HCT116 (cell line): Measurements from ENCODE around the gene EIF4G3. TPM values are rescaled to one million over a fixed set of nuclear protein-coding genes. Genes with fewer than 3 reads are reported as not detected.

Experiments
- ATAC-seq: fragments of 200-7000 bp; cut with Tn5 transposase; 2 replicates; pipeline ENCODE4 v1.9.1; 2020; ENCODE audit warnings: mild to moderate bottlenecking, moderate library complexity
- BruUV-seq: library from RNA; stranded (reverse); fragments of 400-500 nt; replicated peaks from 2 replicates; lab custom pipeline; 2021; lab: Mats Ljungman, UMichigan
- CTCF ChIA-PET: fragments of 300-600 bp; sonication (Branson Sonifier 250); formaldehyde crosslinking; loops from one replicate; lab custom pipeline; 2021; ENCODE audit warnings: antibody characterized with exemption; lab: Charles Lee
- POLR2A ChIA-PET: fragments of 300-600, 350-600 bp; sonication (Branson Sonifier 250); formaldehyde crosslinking; loops from one replicate; lab custom pipeline; 2021; ENCODE audit warnings: antibody characterized with exemption; lab: Charles Lee
- RAD21 ChIA-PET, 2 experiments: fragments of 300-600 bp; sonication (Branson Sonifier 250); formaldehyde crosslinking; loops; one replicate each; lab custom pipeline; 2023; ENCODE audit warnings: low total read pairs in 2 of 2; ENCODE audit not compliant: uncharacterized antibody in 2 of 2, unreplicated experiment in 2 of 2, low non-redundant PET in 1 of 2; lab: Charles Lee
- DNase-seq: peaks from one replicate; pipeline ENCODE4 v3.0.0-alpha.2; 2010; ENCODE audit warnings: low read depth, low spot score
- H2AFZ ChIP-seq: fragments of 200-600 bp; shearing (Covaris generic), sonication (generic); 2 replicates; pipeline ENCODE4 v1.6.1; 2017; ENCODE audit warnings: low read depth, mixed run types, mixed read lengths, antibody characterized with exemption, low read length; ENCODE audit not compliant: poor library complexity, severe bottlenecking
- H3K27ac ChIP-seq: 2 replicates; pipeline ENCODE4 v1.5.1; 2012; ENCODE audit warnings: low read depth, low read length
- H3K27me3 ChIP-seq: fragments of 200-600 bp; sonication (generic); 2 replicates; pipeline ENCODE4 v1.6.1; 2016; ENCODE audit warnings: mixed run types, low read length, mixed read lengths; ENCODE audit not compliant: insufficient read depth
- H3K36me3 ChIP-seq, 2 experiments: fragments of 200-500 bp in 1 of 2; fragments of 200-600 bp in 1 of 2; sonication (Bioruptor generic) in 1 of 2; sonication (generic) in 1 of 2; 2 replicates each; pipeline versions ENCODE4 v1.5.1 to v1.6.1; 2014 to 2016; ENCODE audit warnings: low read length in 2 of 2, inconsistent platforms in 1 of 2, mixed read lengths in 1 of 2, mixed run types in 1 of 2; ENCODE audit not compliant: insufficient read depth in 2 of 2, control insufficient read depth in 1 of 2
- H3K4me1 ChIP-seq, 2 experiments: fragments of 200-600 bp in 1 of 2; sonication (generic) in 1 of 2; 2 replicates each; pipeline versions ENCODE4 v1.5.1 to v1.6.1; 2012 to 2017; ENCODE audit warnings: low read length in 2 of 2, inconsistent platforms in 1 of 2, mild to moderate bottlenecking in 1 of 2, mixed read lengths in 1 of 2, mixed run types in 1 of 2, moderate library complexity in 1 of 2; ENCODE audit not compliant: insufficient read depth in 2 of 2, control insufficient read depth in 1 of 2
- H3K4me2 ChIP-seq: fragments of 200-600 bp; sonication (generic); 2 replicates; pipeline ENCODE4 v1.6.1; 2017; ENCODE audit warnings: mixed run types, low read length, mixed read lengths
- H3K4me3 ChIP-seq, 2 experiments: fragments of 200-600 bp in 1 of 2; sonication (generic) in 1 of 2; replicated peaks in 1 of 2; 2 replicates each; pipeline ENCODE4 v1.5.1; 2011 to 2016; ENCODE audit warnings: low read length in 2 of 2, control low read depth in 1 of 2, low read depth in 1 of 2, mild to moderate bottlenecking in 1 of 2, mixed read lengths in 1 of 2, mixed run types in 1 of 2
- H3K79me2 ChIP-seq: fragments of 200-600 bp; sonication (generic); 2 replicates; pipeline ENCODE4 v1.6.1; 2017; ENCODE audit warnings: mild to moderate bottlenecking, mixed run types, low read length, moderate library complexity, mixed read lengths; ENCODE audit not compliant: insufficient read depth
- H3K9ac ChIP-seq: fragments of 200-600 bp; sonication (generic); 2 replicates; pipeline ENCODE4 v1.6.1; 2016; ENCODE audit warnings: low read length, mixed read lengths
- H3K9me2 ChIP-seq: fragments of 200-600 bp; sonication (generic), shearing (Covaris generic); 2 replicates; pipeline ENCODE4 v1.6.1; 2017; ENCODE audit warnings: mixed run types, mild to moderate bottlenecking, moderate library complexity; ENCODE audit not compliant: insufficient read depth
- H3K9me3 ChIP-seq, 2 experiments: fragments of 200-500 bp in 1 of 2; fragments of 200-600 bp in 1 of 2; sonication (Bioruptor generic) in 1 of 2; sonication (generic) in 1 of 2; 2 replicates each; pipeline ENCODE4 v1.6.1; 2014 to 2017; ENCODE audit warnings: low read length in 2 of 2, mixed read lengths in 2 of 2, inconsistent platforms in 1 of 2, low read depth in 1 of 2, mild to moderate bottlenecking in 1 of 2, mixed run types in 1 of 2, moderate library complexity in 1 of 2; ENCODE audit not compliant: control insufficient read depth in 1 of 2, insufficient read depth in 1 of 2
- H4K20me1 ChIP-seq: fragments of 200-600 bp; sonication (generic), shearing (Covaris generic); 2 replicates; pipeline ENCODE4 v1.6.1; 2017; ENCODE audit warnings: mixed run types, mild to moderate bottlenecking, moderate library complexity; ENCODE audit not compliant: insufficient read depth
- CEBPB ChIP-seq: IDR thresholded peaks from 2 replicates; pipeline ENCODE4 v1.6.1; 2012; ENCODE audit warnings: low read depth
- EZH2phosphoT487 ChIP-seq: fragments of 200-600 bp; IDR thresholded peaks from 2 replicates; pipeline ENCODE4 v1.6.1; 2018; ENCODE audit warnings: antibody characterized with exemption, borderline replicate concordance
- FOSL1 ChIP-seq: IDR thresholded peaks from 2 replicates; pipeline ENCODE4 v1.6.1; 2012; ENCODE audit warnings: low read depth
- MAX ChIP-seq: IDR thresholded peaks from 2 replicates; pipeline ENCODE4 v1.6.1; 2012
- ZFX ChIP-seq: fragments of 450-650 bp; IDR thresholded peaks from 2 replicates; pipeline ENCODE4 v1.6.1; 2017
- ZNF274 ChIP-seq: fragments of 200-500 bp; sonication (Bioruptor generic); IDR thresholded peaks from 2 replicates; pipeline ENCODE4 v1.6.1; 2014; ENCODE audit warnings: mild to moderate bottlenecking, low read depth, low read length, inconsistent platforms
- intact Hi-C: fragments of 100-400 bp; cut with micrococcal nuclease; formaldehyde crosslinking; loops from 2 replicates; pipeline ENCODE4 v1.10.0; 2022
- total RNA-seq: library from RNA; stranded (reverse); gene quantifications from one replicate; pipeline ENCODE4 v1.2.1, GENCODE V29; 2021; ENCODE audit not compliant: unreplicated experiment
- TF ChIP-seq, protein P1 (sequence below), 3 experiments: fragments of 200-600 bp in 1 of 3; sonication (generic) in 1 of 3; IDR thresholded peaks in 2 of 3; conservative IDR thresholded peaks in 1 of 3; 2 replicates each; pipeline ENCODE4 v1.5.1; 2012 to 2017; ENCODE audit warnings: low read depth in 2 of 3, low read length in 2 of 3, antibody characterized with exemption in 1 of 3, borderline replicate concordance in 1 of 3, control low read depth in 1 of 3, mild to moderate bottlenecking in 1 of 3, mixed read lengths in 1 of 3, mixed run types in 1 of 3, moderate library complexity in 1 of 3; ENCODE audit not compliant: insufficient read depth in 1 of 3
- TF ChIP-seq, protein P2 (sequence below): IDR thresholded peaks from 2 replicates; pipeline ENCODE4 v1.6.1; 2011; ENCODE audit warnings: mild to moderate bottlenecking, low read length, moderate library complexity; ENCODE audit not compliant: insufficient replicate concordance; ENCODE audit errors: extremely low read depth

EIF4G3 gene
- total RNA-seq, 1 experiment from 2014 or later = 40.1 TPM

DNA sequence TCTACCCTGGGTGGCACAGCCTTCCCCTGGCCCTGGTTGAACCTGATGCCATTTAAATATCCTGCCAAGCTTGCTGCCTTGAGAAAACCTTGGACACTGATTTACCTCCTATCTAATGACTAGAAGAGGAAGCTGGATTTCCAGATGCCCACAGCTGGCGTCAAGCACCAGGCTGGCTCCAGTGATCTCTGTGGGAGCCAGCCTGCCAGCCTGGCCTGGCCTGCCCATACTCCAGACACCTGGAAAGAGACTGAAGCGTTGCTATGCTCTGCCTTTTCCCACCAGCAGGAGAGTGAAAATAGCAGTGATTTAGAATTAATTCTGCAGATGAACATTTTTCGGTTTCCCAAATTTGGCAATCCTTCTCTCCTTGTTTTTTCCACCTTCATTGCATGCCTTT, 11.5 kb upstream of the EIF4G3 start:
- intact Hi-C loops = no loop called here
- ATAC-seq (no peak; the same call in 1 of the 2 replicates), DNase-seq (no peak)
- H2AFZ ChIP-seq = no peak overlapping the region
- H3K79me2 ChIP-seq = no peaks in the 10 kb centered on the region
- H3K4me3 ChIP-seq = no peak overlapping the region
- no peaks in the 10 kb centered on the region for H3K9me3 ChIP-seq
- no peak overlapping the region for H3K9ac ChIP-seq
- no TSS peak for BruUV-seq
- TF ChIP-seq, protein P1, sequence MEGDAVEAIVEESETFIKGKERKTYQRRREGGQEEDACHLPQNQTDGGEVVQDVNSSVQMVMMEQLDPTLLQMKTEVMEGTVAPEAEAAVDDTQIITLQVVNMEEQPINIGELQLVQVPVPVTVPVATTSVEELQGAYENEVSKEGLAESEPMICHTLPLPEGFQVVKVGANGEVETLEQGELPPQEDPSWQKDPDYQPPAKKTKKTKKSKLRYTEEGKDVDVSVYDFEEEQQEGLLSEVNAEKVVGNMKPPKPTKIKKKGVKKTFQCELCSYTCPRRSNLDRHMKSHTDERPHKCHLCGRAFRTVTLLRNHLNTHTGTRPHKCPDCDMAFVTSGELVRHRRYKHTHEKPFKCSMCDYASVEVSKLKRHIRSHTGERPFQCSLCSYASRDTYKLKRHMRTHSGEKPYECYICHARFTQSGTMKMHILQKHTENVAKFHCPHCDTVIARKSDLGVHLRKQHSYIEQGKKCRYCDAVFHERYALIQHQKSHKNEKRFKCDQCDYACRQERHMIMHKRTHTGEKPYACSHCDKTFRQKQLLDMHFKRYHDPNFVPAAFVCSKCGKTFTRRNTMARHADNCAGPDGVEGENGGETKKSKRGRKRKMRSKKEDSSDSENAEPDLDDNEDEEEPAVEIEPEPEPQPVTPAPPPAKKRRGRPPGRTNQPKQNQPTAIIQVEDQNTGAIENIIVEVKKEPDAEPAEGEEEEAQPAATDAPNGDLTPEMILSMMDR (IDR thresholded peaks at IDR 0.05 in 2 of 3, conservative IDR thresholded peaks at IDR 0.05 in 1 of 3; ENCODE audit: borderline replicate concordance in 1 of 3, insufficient read depth in 1 of 3, low read depth in 2 of 3, low read length in 2 of 3) = 0 out of 6 replicates have a peak, but pooled peaks of 1 of the 3 experiments have one; percentile 9
- TF ChIP-seq EZH2phosphoT487 (no peak), ZFX (no peak), MAX (no peak), CEBPB (no peak)
- TF ChIP-seq, all 23 proteins: peak for 1
- Histone ChIP-seq H3K4me2 (no peak overlapping the region), H3K4me1 (no peaks in the 10 kb centered on the region), H3K27ac (no peak overlapping the region), H4K20me1 (no peaks in the 10 kb centered on the region), H3K36me3 (no peaks in the 10 kb centered on the region), H3K27me3 (no peaks in the 10 kb centered on the region), H3K9me2 (no peaks in the 10 kb centered on the region)
- RAD21 ChIA-PET = no interaction called here
- CTCF ChIA-PET = interaction anchor here (2.7 kb wide), 1 partner anchor 491 kb away, joined by 9 read pairs; no protein-coding TSS in a partner anchor
- POLR2A ChIA-PET = no interaction called here

- no peaks in the 10 kb centered on the region for H3K9me2 ChIP-seq
- intact Hi-C loops = no loop called here
- TF ChIP-seq, protein P1 (IDR thresholded peaks at IDR 0.05 in 2 of 3, conservative IDR thresholded peaks at IDR 0.05 in 1 of 3; ENCODE audit: borderline replicate concordance in 1 of 3, insufficient read depth in 1 of 3, low read depth in 2 of 3, low read length in 2 of 3) = no peak
- TF ChIP-seq MAX = no peak
- TF ChIP-seq, protein P2, sequence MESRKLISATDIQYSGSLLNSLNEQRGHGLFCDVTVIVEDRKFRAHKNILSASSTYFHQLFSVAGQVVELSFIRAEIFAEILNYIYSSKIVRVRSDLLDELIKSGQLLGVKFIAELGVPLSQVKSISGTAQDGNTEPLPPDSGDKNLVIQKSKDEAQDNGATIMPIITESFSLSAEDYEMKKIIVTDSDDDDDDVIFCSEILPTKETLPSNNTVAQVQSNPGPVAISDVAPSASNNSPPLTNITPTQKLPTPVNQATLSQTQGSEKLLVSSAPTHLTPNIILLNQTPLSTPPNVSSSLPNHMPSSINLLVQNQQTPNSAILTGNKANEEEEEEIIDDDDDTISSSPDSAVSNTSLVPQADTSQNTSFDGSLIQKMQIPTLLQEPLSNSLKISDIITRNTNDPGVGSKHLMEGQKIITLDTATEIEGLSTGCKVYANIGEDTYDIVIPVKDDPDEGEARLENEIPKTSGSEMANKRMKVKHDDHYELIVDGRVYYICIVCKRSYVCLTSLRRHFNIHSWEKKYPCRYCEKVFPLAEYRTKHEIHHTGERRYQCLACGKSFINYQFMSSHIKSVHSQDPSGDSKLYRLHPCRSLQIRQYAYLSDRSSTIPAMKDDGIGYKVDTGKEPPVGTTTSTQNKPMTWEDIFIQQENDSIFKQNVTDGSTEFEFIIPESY = no peak
- TF ChIP-seq ZNF274 = no peak
- TF ChIP-seq CEBPB = no peak
- no peak for TF ChIP-seq FOSL1
- TF ChIP-seq, all 23 proteins: peak for 0
- ATAC-seq (no peak), DNase-seq (no peak)
- Histone ChIP-seq H3K9me3 (no peaks in the 10 kb centered on the region), H2AFZ (no peak overlapping the region), H3K4me1 (no peaks in the 10 kb centered on the region), H3K4me3 (no peak overlapping the region), H3K36me3 (no peaks in the 10 kb centered on the region), H4K20me1 (no peaks in the 10 kb centered on the region), H3K27ac (no peak overlapping the region), H3K27me3 (no peaks in the 10 kb centered on the region), H3K4me2 (no peak overlapping the region), H3K79me2 (no peaks in the 10 kb centered on the region), H3K9ac (no peak overlapping the region)
- ChIA-PET CTCF (no interaction called here), RAD21 (no interaction called here), POLR2A (interaction anchor here (0.6 kb wide), 1 partner anchor 401 kb away, joined by 3 read pairs; no protein-coding TSS in a partner anchor)
- BruUV-seq = no TSS peak
These were observed 8.6 kb upstream of the EIF4G3 start for GRCh38 chr1:21185221-21185731.
